Fibroblast of lung (primary cell): ENCODE measurements around the gene LENG9. TPM values are rescaled to one million over a fixed set of nuclear protein-coding genes. Genes with fewer than 3 reads are reported as not detected.

Experiments used
- DNase-seq, 2 donors: peaks; one replicate each; pipeline versions ENCODE4 v3.0.0 to v3.0.0-alpha.2; 2010; ENCODE audit warnings: low read depth in 2 of 2
- H2AFZ ChIP-seq: 2 replicates; pipeline ENCODE4 v1.5.1; 2012; ENCODE audit warnings: low read length, control low read depth, inconsistent platforms
- H3K27ac ChIP-seq: 2 replicates; pipeline ENCODE4 v1.5.1; 2011; ENCODE audit warnings: low read length, control low read depth; ENCODE audit not compliant: insufficient read depth
- H3K27me3 ChIP-seq: 2 replicates; pipeline ENCODE4 v1.5.1; 2011; ENCODE audit warnings: mild to moderate bottlenecking, low read length; ENCODE audit not compliant: control insufficient read depth, insufficient read depth
- H3K36me3 ChIP-seq: 2 replicates; pipeline ENCODE4 v1.5.1; 2011; ENCODE audit warnings: low read length; ENCODE audit not compliant: control insufficient read depth, insufficient read depth
- H3K4me1 ChIP-seq: 2 replicates; pipeline ENCODE4 v1.5.1; 2011; ENCODE audit warnings: low read length; ENCODE audit not compliant: control insufficient read depth, insufficient read depth; ENCODE audit errors: extremely low read depth
- H3K4me2 ChIP-seq: 2 replicates; pipeline ENCODE4 v1.5.1; 2011; ENCODE audit warnings: low read length, control low read depth; ENCODE audit not compliant: insufficient read depth; ENCODE audit errors: extremely low read depth
- H3K4me3 ChIP-seq, 4 experiments: fragments of 200-600 bp in 1 of 4; sonication (generic) in 1 of 4; replicated peaks in 1 of 4; 2 replicates each; pipeline ENCODE4 v1.5.1; 2011 to 2016; ENCODE audit warnings: low read length in 4 of 4, low read depth in 3 of 4, mild to moderate bottlenecking in 3 of 4, control low read depth in 2 of 4, inconsistent platforms in 1 of 4, mixed read lengths in 1 of 4; ENCODE audit not compliant: insufficient read depth in 1 of 4; ENCODE audit errors: control extremely low read depth in 1 of 4
- H3K79me2 ChIP-seq: 2 replicates; pipeline ENCODE4 v1.5.1; 2012; ENCODE audit warnings: mild to moderate bottlenecking, low read length, inconsistent platforms; ENCODE audit not compliant: control insufficient read depth, insufficient read depth
- H3K9ac ChIP-seq: 2 replicates; pipeline ENCODE4 v1.5.1; 2011; ENCODE audit warnings: mild to moderate bottlenecking, low read length, control low read depth; ENCODE audit not compliant: insufficient read depth
- H3K9me3 ChIP-seq: 2 replicates; pipeline ENCODE4 v1.5.1; 2012; ENCODE audit warnings: low read depth, low read length; ENCODE audit not compliant: control insufficient read depth, insufficient read depth
- H4K20me1 ChIP-seq: 2 replicates; pipeline ENCODE4 v1.5.1; 2011; ENCODE audit warnings: low read length; ENCODE audit not compliant: control insufficient read depth, insufficient read depth; ENCODE audit errors: extremely low read depth
- CTCF ChIP-seq, 2 donors: IDR thresholded peaks in 1 of 2; conservative IDR thresholded peaks in 1 of 2; 1 replicate in 1 of 2; 2 replicates in 1 of 2; pipeline ENCODE4 v1.5.1; 2011 to 2012; ENCODE audit warnings: low read length in 2 of 2, control low read depth in 1 of 2, inconsistent platforms in 1 of 2, low read depth in 1 of 2, mild to moderate bottlenecking in 1 of 2
- EZH2 ChIP-seq: IDR thresholded peaks from 2 replicates; pipeline ENCODE4 v1.5.1; 2012; ENCODE audit warnings: low read length, control low read depth, mild to moderate bottlenecking; ENCODE audit errors: missing control alignments
- polyA plus RNA-seq, 2 donors: library from polyadenylated mRNA; depleted of rRNA in 1 of 2; stranded (reverse) in 1 of 2; unstranded in 1 of 2; fragments of >200 nt; gene quantifications; 2 replicates each; pipeline ENCODE4 v1.2.1, GENCODE V29; 2011 to 2012; ENCODE audit warnings: missing spikeins in 1 of 2
- total RNA-seq: library from RNA; depleted of rRNA; stranded (reverse); fragments of >200 nt; gene quantifications from 2 replicates; pipeline ENCODE4 v1.2.1, GENCODE V29; 2014

The LENG9 gene
- total and polyA plus RNA-seq, 2 donors (not counting 1 experiment from before 2014, with no cell fraction given), result 0.84 to 16.7 TPM

- H3K4me2 ChIP-seq, result no peak overlapping the region
- H3K79me2 ChIP-seq, result no peaks in the 10 kb centered on the region
- H3K27me3 ChIP-seq, result no peaks in the 10 kb centered on the region
- no peak overlapping the region for H3K27ac ChIP-seq
- DNase-seq, result no peak
- no peaks in the 10 kb centered on the region for H3K9me3 ChIP-seq
- no peak overlapping the region for H3K9ac ChIP-seq
- no peak overlapping the region for H3K4me3 ChIP-seq
- no peak overlapping the region for H2AFZ ChIP-seq
- no peak for TF ChIP-seq EZH2
- TF ChIP-seq CTCF (conservative IDR thresholded peaks at IDR 0.05 in 1 of 2, IDR thresholded peaks at IDR 0.05 in 1 of 2; ENCODE audit: low read depth in 1 of 2, low read length in 2 of 2), result no peak
- H3K36me3 ChIP-seq, result no peaks in the 10 kb centered on the region
- no peaks in the 10 kb centered on the region for H4K20me1 ChIP-seq
- H3K4me1 ChIP-seq, result peaks cover 5% of the 10 kb centered on the region
These were observed 12.1 kb upstream of the LENG9 start for GRCh38 chr19:54475706-54476105.

- Histone ChIP-seq H3K36me3 (no peaks in the 10 kb centered on the region), H3K4me1 (peaks cover 5% of the 10 kb centered on the region), H3K27me3 (no peaks in the 10 kb centered on the region), H3K9me3 (no peaks in the 10 kb centered on the region), H3K27ac (no peak overlapping the region), H3K4me2 (peak overlapping the region; percentile 75), H2AFZ (no peak overlapping the region), H3K4me3 (peak overlapping the region in 2 of 4 experiments; percentile 69 to 72), H3K9ac (no peak overlapping the region), H3K79me2 (no peaks in the 10 kb centered on the region), H4K20me1 (no peaks in the 10 kb centered on the region)
- TF ChIP-seq EZH2, result no peak
- TF ChIP-seq CTCF (conservative IDR thresholded peaks at IDR 0.05 in 1 of 2, IDR thresholded peaks at IDR 0.05 in 1 of 2; ENCODE audit: low read depth in 1 of 2, low read length in 2 of 2), result no peak
- DNase-seq, result no peak
These were observed 10.4 kb upstream of the LENG9 start for GRCh38 chr19:54473892-54474372.

- H3K27me3 ChIP-seq, result no peaks in the 10 kb centered on the region
- no peaks in the 10 kb centered on the region for H3K9me3 ChIP-seq
- H3K4me3 ChIP-seq, result peak within 1 kb of the TSS; percentile 48 to 72 (median 62)
- H3K27ac ChIP-seq, result no peak within 1 kb of the TSS
- no peaks in the 10 kb centered on the region for H4K20me1 ChIP-seq
- H3K9ac ChIP-seq, result peak within 1 kb of the TSS; percentile 16
- no peaks in the 10 kb centered on the region for H3K36me3 ChIP-seq
- TF ChIP-seq CTCF (conservative IDR thresholded peaks at IDR 0.05 in 1 of 2, IDR thresholded peaks at IDR 0.05 in 1 of 2; ENCODE audit: low read depth in 1 of 2, low read length in 2 of 2) (no peak), EZH2 (no peak)
- peak within 1 kb of the TSS; percentile 75 for H3K4me2 ChIP-seq
- no peaks in the 10 kb centered on the region for H3K79me2 ChIP-seq
- peak within 1 kb of the TSS; percentile 63 for H2AFZ ChIP-seq
- peaks cover 5% of the 10 kb centered on the region for H3K4me1 ChIP-seq
- DNase-seq, result peak; percentile 81 to 84
These were observed 9.7 kb upstream of the LENG9 start, which contains the start of gene CDC42EP5 for GRCh38 chr19:54473071-54473891. Gene CDC42EP5, minus strand, starts transcription at chr19:54473296. Its CDS starts 7,749 bp downstream, at chr19:54465547.
